Astrocyte (in vitro differentiated cells and primary cell): ENCODE data around the gene RGS1. TPM values are rescaled to one million over a fixed set of nuclear protein-coding genes. Genes with fewer than 3 reads are reported as not detected.

Experiments used
- DNase-seq: peaks from one replicate; pipeline ENCODE4 v3.0.0-alpha.2; 2010; ENCODE audit warnings: low read depth
- FAIRE-seq: peaks from 2 replicates; lab custom pipeline; 2011; peaks lifted over from hg19 to GRCh38; lab: Jason Lieb, UNC
- H2AFZ ChIP-seq: 2 replicates; pipeline ENCODE4 v1.6.0; 2012; ENCODE audit warnings: low read depth, low read length, inconsistent platforms
- H3K27ac ChIP-seq: 2 replicates; pipeline ENCODE4 v1.5.1; 2011; ENCODE audit warnings: low read depth, low read length, inconsistent platforms
- H3K27me3 ChIP-seq: 2 replicates; pipeline ENCODE4 v1.6.0; 2011; ENCODE audit warnings: low read length, inconsistent platforms; ENCODE audit not compliant: insufficient read depth
- H3K36me3 ChIP-seq: 2 replicates; pipeline ENCODE4 v1.5.1; 2011; ENCODE audit warnings: low read length, inconsistent platforms; ENCODE audit not compliant: insufficient read depth
- H3K4me1 ChIP-seq: 2 replicates; pipeline ENCODE4 v1.5.1; 2011; ENCODE audit warnings: low read length, inconsistent platforms; ENCODE audit not compliant: insufficient read depth
- H3K4me2 ChIP-seq: 2 replicates; pipeline ENCODE4 v1.6.0; 2012; ENCODE audit warnings: low read length, inconsistent platforms
- H3K4me3 ChIP-seq: 2 replicates; pipeline ENCODE4 v1.5.1; 2011; ENCODE audit warnings: low read depth, mild to moderate bottlenecking, low read length, inconsistent platforms; ENCODE audit not compliant: insufficient read depth
- H3K79me2 ChIP-seq: 2 replicates; pipeline ENCODE4 v1.6.0; 2012; ENCODE audit warnings: mild to moderate bottlenecking, low read length, inconsistent platforms; ENCODE audit not compliant: insufficient read depth
- H3K9ac ChIP-seq: 2 replicates; pipeline ENCODE4 v1.6.0; 2012; ENCODE audit warnings: mild to moderate bottlenecking, low read length, inconsistent platforms
- H3K9me3 ChIP-seq: 2 replicates; pipeline ENCODE4 v1.5.1; 2012; ENCODE audit warnings: low read depth, mild to moderate bottlenecking, low read length, inconsistent platforms; ENCODE audit not compliant: insufficient read depth
- H4K20me1 ChIP-seq: 2 replicates; pipeline ENCODE4 v1.6.0; 2012; ENCODE audit warnings: low read length, inconsistent platforms; ENCODE audit not compliant: insufficient read depth
- H3K27ac Mint-ChIP-seq: one replicate; pipeline ENCODE4 v1.8.0; 2021; ENCODE audit warnings: mild to moderate bottlenecking, mixed read lengths; ENCODE audit not compliant: unreplicated experiment
- H3K27me3 Mint-ChIP-seq: one replicate; pipeline ENCODE4 v1.8.0; 2021; ENCODE audit warnings: low read depth, mixed read lengths; ENCODE audit not compliant: unreplicated experiment
- H3K36me3 Mint-ChIP-seq: one replicate; pipeline ENCODE4 v1.8.0; 2021; ENCODE audit warnings: low read depth, mixed read lengths; ENCODE audit not compliant: unreplicated experiment
- H3K4me1 Mint-ChIP-seq: one replicate; pipeline ENCODE4 v1.8.0; 2021; ENCODE audit warnings: low read depth, mixed read lengths; ENCODE audit not compliant: unreplicated experiment
- H3K4me3 Mint-ChIP-seq: one replicate; pipeline ENCODE4 v1.8.0; 2021; ENCODE audit warnings: mild to moderate bottlenecking, moderate library complexity, mixed read lengths; ENCODE audit not compliant: unreplicated experiment
- H3K9me3 Mint-ChIP-seq: one replicate; pipeline ENCODE4 v1.8.0; 2021; ENCODE audit warnings: mild to moderate bottlenecking, mixed read lengths; ENCODE audit not compliant: unreplicated experiment
- EZH2 ChIP-seq: IDR thresholded peaks from 2 replicates; pipeline ENCODE4 v1.6.1; 2012; ENCODE audit warnings: mild to moderate bottlenecking, low read length, inconsistent platforms; ENCODE audit not compliant: insufficient read depth
- total RNA-seq: library from RNA; stranded (reverse); gene quantifications from 2 replicates; pipeline ENCODE4 v1.2.1, GENCODE V29; 2021
- TF ChIP-seq, protein P1 (sequence below): IDR thresholded peaks from 2 replicates; pipeline ENCODE4 v1.5.1; 2011; ENCODE audit warnings: low read depth, mild to moderate bottlenecking, inconsistent platforms, low read length, moderate library complexity; ENCODE audit not compliant: insufficient read depth

Gene RGS1
- total RNA-seq, 1 donor from 2014 or later = not detected

- Histone ChIP-seq H2AFZ (no peak overlapping the region), H3K9ac (no peak overlapping the region), H3K79me2 (no peaks in the 10 kb centered on the region), H3K4me1 (peaks cover 4% of the 10 kb centered on the region), H3K4me3 (no peak overlapping the region), H3K9me3 (no peaks in the 10 kb centered on the region), H4K20me1 (no peaks in the 10 kb centered on the region), H3K36me3 (no peaks in the 10 kb centered on the region), H3K27me3 (no peaks in the 10 kb centered on the region), H3K27ac (no peak overlapping the region), H3K4me2 (no peak overlapping the region)
- H3K4me1 Mint-ChIP-seq = peaks cover 11% of the 10 kb centered on the region
- no peaks in the 10 kb centered on the region for H3K9me3 Mint-ChIP-seq
- no peak overlapping the region for H3K4me3 Mint-ChIP-seq
- H3K27me3 Mint-ChIP-seq = no peaks in the 10 kb centered on the region
- DNase-seq (no peak), FAIRE-seq (no peak)
- TF ChIP-seq EZH2 = no peak
- TF ChIP-seq, protein P1, sequence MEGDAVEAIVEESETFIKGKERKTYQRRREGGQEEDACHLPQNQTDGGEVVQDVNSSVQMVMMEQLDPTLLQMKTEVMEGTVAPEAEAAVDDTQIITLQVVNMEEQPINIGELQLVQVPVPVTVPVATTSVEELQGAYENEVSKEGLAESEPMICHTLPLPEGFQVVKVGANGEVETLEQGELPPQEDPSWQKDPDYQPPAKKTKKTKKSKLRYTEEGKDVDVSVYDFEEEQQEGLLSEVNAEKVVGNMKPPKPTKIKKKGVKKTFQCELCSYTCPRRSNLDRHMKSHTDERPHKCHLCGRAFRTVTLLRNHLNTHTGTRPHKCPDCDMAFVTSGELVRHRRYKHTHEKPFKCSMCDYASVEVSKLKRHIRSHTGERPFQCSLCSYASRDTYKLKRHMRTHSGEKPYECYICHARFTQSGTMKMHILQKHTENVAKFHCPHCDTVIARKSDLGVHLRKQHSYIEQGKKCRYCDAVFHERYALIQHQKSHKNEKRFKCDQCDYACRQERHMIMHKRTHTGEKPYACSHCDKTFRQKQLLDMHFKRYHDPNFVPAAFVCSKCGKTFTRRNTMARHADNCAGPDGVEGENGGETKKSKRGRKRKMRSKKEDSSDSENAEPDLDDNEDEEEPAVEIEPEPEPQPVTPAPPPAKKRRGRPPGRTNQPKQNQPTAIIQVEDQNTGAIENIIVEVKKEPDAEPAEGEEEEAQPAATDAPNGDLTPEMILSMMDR = no peak
- no peak overlapping the region for H3K27ac Mint-ChIP-seq
- H3K36me3 Mint-ChIP-seq = no peaks in the 10 kb centered on the region
Observed at GRCh38 chr1:192581131-192581927, 5.8 kb downstream of the RGS1 start.

GRCh38 chr1:192584866-192585265, 9.3 kb downstream of the RGS1 start:
- no peak overlapping the region for H3K27ac ChIP-seq
- Mint-ChIP-seq H3K4me1 (peaks cover 9% of the 10 kb centered on the region), H3K27me3 (no peaks in the 10 kb centered on the region), H3K4me3 (no peak overlapping the region), H3K36me3 (no peaks in the 10 kb centered on the region), H3K9me3 (no peaks in the 10 kb centered on the region), H3K27ac (no peak overlapping the region)
- H4K20me1 ChIP-seq = no peaks in the 10 kb centered on the region
- no peak for DNase-seq
- no peak for FAIRE-seq
- H3K27me3 ChIP-seq = no peaks in the 10 kb centered on the region
- H3K4me1 ChIP-seq = peaks cover 4% of the 10 kb centered on the region
- TF ChIP-seq, protein P1 = no peak
- TF ChIP-seq EZH2 = no peak
- H2AFZ ChIP-seq = no peak overlapping the region
- no peaks in the 10 kb centered on the region for H3K36me3 ChIP-seq
- no peak overlapping the region for H3K4me2 ChIP-seq
- H3K9ac ChIP-seq = no peak overlapping the region
- H3K4me3 ChIP-seq = no peak overlapping the region
- H3K9me3 ChIP-seq = no peaks in the 10 kb centered on the region
- H3K79me2 ChIP-seq = no peaks in the 10 kb centered on the region
